ENCODE results near the gene CREBBP.

GRCh38 chr16:3876695-3877094, 3.8 kb downstream of the CREBBP start:
- TF ChIP-seq SIN3A (IDR thresholded peaks at IDR 0.05; ENCODE audit: borderline replicate concordance, low read depth, low read length) (no peak), CTCF (IDR thresholded peaks at IDR 0.05) (no peak), EZH2phosphoT487 (IDR thresholded peaks at IDR 0.05; ENCODE audit: borderline replicate concordance, low read depth) (no peak), MAX (IDR thresholded peaks at IDR 0.05; ENCODE audit: low read depth) (no peak)
